GM12878 (cell line): ENCODE measurements around the gene TNFSF15. TPM values are rescaled to one million over a fixed set of nuclear protein-coding genes. Genes with fewer than 3 reads are reported as not detected.

Experiments
- ATAC-seq: fragments of 200-7000 bp; cut with Tn5 transposase; 3 replicates; pipeline ENCODE4 v1.9.1; 2020; ENCODE audit warnings: mild to moderate bottlenecking, moderate library complexity
- BruUV-seq: library from RNA; stranded (reverse); fragments of 400-500 nt; replicated peaks from 2 replicates; lab custom pipeline; 2021; lab: Mats Ljungman, UMichigan
- CTCF ChIA-PET: fragments of 300-600 bp; sonication (Branson Sonifier 250); formaldehyde crosslinking; extraction: SDS; loops from one replicate; lab custom pipeline; 2021; ENCODE audit warnings: inconsistent platforms; lab: Yijun Ruan, JAX
- POLR2A ChIA-PET: fragments of 350-600 bp; formaldehyde crosslinking; extraction: SDS; loops from one replicate; lab custom pipeline; 2021; ENCODE audit warnings: inconsistent platforms; lab: Charles Lee
- RAD21 ChIA-PET: fragments of 300-600 bp; sonication (Branson Sonifier 250); formaldehyde crosslinking; loops from one replicate; lab custom pipeline; 2023; ENCODE audit warnings: antibody characterized with exemption; ENCODE audit not compliant: unreplicated experiment; lab: Charles Lee
- SMC1A ChIA-PET: fragments of 300-600 bp; sonication (Branson Sonifier 250); formaldehyde crosslinking; loops from one replicate; lab custom pipeline; 2023; ENCODE audit not compliant: unreplicated experiment, uncharacterized antibody; lab: Charles Lee
- DNase-seq: peaks from one replicate; pipeline ENCODE4 v3.0.0-alpha.2; 2011; ENCODE audit warnings: low read depth, low spot score
- FAIRE-seq: peaks from 3 replicates; lab custom pipeline; 2011; peaks lifted over from hg19 to GRCh38; lab: Jason Lieb, UNC
- H2AFZ ChIP-seq: 2 replicates; pipeline ENCODE4 v1.6.0; 2011; ENCODE audit warnings: low read depth, low read length, control low read depth; ENCODE audit not compliant: control insufficient read depth
- H3K27ac ChIP-seq: 2 replicates; pipeline ENCODE4 v1.5.1; 2011; ENCODE audit warnings: control low read depth; ENCODE audit not compliant: control insufficient read depth, insufficient read depth
- H3K27me3 ChIP-seq, 2 experiments: replicated peaks in 1 of 2; 2 replicates each; pipeline versions ENCODE4 v1.6.0 to v1.6.1; 2011; ENCODE audit warnings: low read length in 1 of 2; ENCODE audit not compliant: control insufficient read depth in 2 of 2, insufficient read depth in 2 of 2
- H3K36me3 ChIP-seq, 2 experiments: 2 replicates each; pipeline ENCODE4 v1.5.1; 2011; ENCODE audit warnings: low read length in 1 of 2; ENCODE audit not compliant: control insufficient read depth in 2 of 2, insufficient read depth in 2 of 2
- H3K4me1 ChIP-seq: 2 replicates; pipeline ENCODE4 v1.6.1; 2011; ENCODE audit warnings: mild to moderate bottlenecking, low read length, moderate library complexity, mixed read lengths; ENCODE audit not compliant: control insufficient read depth, insufficient read depth
- H3K4me2 ChIP-seq: 2 replicates; pipeline ENCODE4 v1.6.0; 2011; ENCODE audit warnings: control low read depth; ENCODE audit not compliant: control insufficient read depth, insufficient read depth
- H3K4me3 ChIP-seq: fragments of 200-600 bp; sonication (generic); 2 replicates; pipeline ENCODE4 v1.5.1; 2016
- H3K79me2 ChIP-seq: 2 replicates; pipeline ENCODE4 v1.6.0; 2011; ENCODE audit warnings: low read length; ENCODE audit not compliant: control insufficient read depth, insufficient read depth
- H3K9ac ChIP-seq: 2 replicates; pipeline ENCODE4 v1.8.0; 2011; ENCODE audit warnings: low read length, control low read depth, mixed read lengths; ENCODE audit not compliant: control insufficient read depth, insufficient read depth
- H3K9me3 ChIP-seq: replicated peaks from 3 replicates; pipeline ENCODE4 v1.5.1; 2011; ENCODE audit warnings: mild to moderate bottlenecking, low read length; ENCODE audit not compliant: control insufficient read depth, insufficient read depth
- H4K20me1 ChIP-seq: 2 replicates; pipeline ENCODE4 v1.6.0; 2011; ENCODE audit not compliant: control insufficient read depth, insufficient read depth
- ATF7 ChIP-seq: fragments of 450-650 bp; IDR thresholded peaks from 2 replicates; pipeline ENCODE4 v1.6.1; 2016; ENCODE audit warnings: low read depth, mild to moderate bottlenecking
- ETV6 ChIP-seq, 2 experiments: fragments of 450-650 bp in 1 of 2; IDR thresholded peaks in 1 of 2; conservative IDR thresholded peaks in 1 of 2; 2 replicates each; pipeline ENCODE4 v1.6.1; 2014; ENCODE audit warnings: antibody characterized with exemption in 1 of 2, borderline replicate concordance in 1 of 2, low read depth in 1 of 2, mild to moderate bottlenecking in 1 of 2, moderate library complexity in 1 of 2
- FOXK2 ChIP-seq: fragments of 450-650 bp; IDR thresholded peaks from 2 replicates; pipeline ENCODE4 v1.6.1; 2017; ENCODE audit warnings: mild to moderate bottlenecking, moderate library complexity
- IKZF1 ChIP-seq: fragments of 450-650 bp; conservative IDR thresholded peaks from 2 replicates; pipeline ENCODE4 v1.6.1; 2017; ENCODE audit warnings: antibody characterized with exemption, mild to moderate bottlenecking
- KLF5 ChIP-seq: fragments of 450-650 bp; IDR thresholded peaks from 2 replicates; pipeline ENCODE4 v1.6.1; 2014; ENCODE audit warnings: mild to moderate bottlenecking; ENCODE audit not compliant: partially characterized antibody
- MXI1 ChIP-seq: fragments of 150-350 bp; IDR thresholded peaks from 2 replicates; pipeline ENCODE4 v1.6.1; 2011; ENCODE audit warnings: low read depth, mild to moderate bottlenecking, inconsistent platforms, low read length, improper control_type of control experiment
- RUNX3 ChIP-seq: IDR thresholded peaks from 2 replicates; pipeline ENCODE4 v1.6.1; 2012; ENCODE audit warnings: low read length, inconsistent platforms
- SMARCA5 ChIP-seq: fragments of 450-650 bp; IDR thresholded peaks from 2 replicates; pipeline ENCODE4 v1.6.1; 2017; ENCODE audit warnings: mild to moderate bottlenecking
- SREBF2 ChIP-seq: IDR thresholded peaks from 2 replicates; pipeline ENCODE4 v1.6.1; 2012; ENCODE audit warnings: mild to moderate bottlenecking, low read length
- TARDBP ChIP-seq: IDR thresholded peaks from 2 replicates; pipeline ENCODE4 v1.6.1; 2016; ENCODE audit warnings: borderline replicate concordance
- YBX1 ChIP-seq: fragments of 450-650 bp; IDR thresholded peaks from 2 replicates; pipeline ENCODE4 v1.6.1; 2016; ENCODE audit warnings: antibody characterized with exemption
- WGBS: methylation state at CpG from one replicate; pipeline ENCODE4 v1.1.6; 2016; ENCODE audit warnings: low lambda C conversion rate; ENCODE audit not compliant: insufficient replicate concordance, insufficient coverage; ENCODE audit errors: missing lambda C conversion rate; 5-methylcytosine and 5-hydroxymethylcytosine counted together
- in situ Hi-C: fragments of 300-500 bp; cut with MboI; formaldehyde crosslinking; loops from 9 replicates; pipeline ENCODE4 v1.14.3; 2018; ENCODE audit warnings: mixed read lengths
- intact Hi-C: fragments of 100-400 bp; cut with micrococcal nuclease; formaldehyde crosslinking; loops from one replicate; pipeline ENCODE4 v1.14.2; 2022; ENCODE audit not compliant: unreplicated experiment
- polyA plus RNA-seq, 11 experiments: library from polyadenylated mRNA; depleted of rRNA in 4 of 11; unstranded in 6 of 11; stranded (reverse) in 5 of 11; fragments of >200 nt; fragmentation: Nextera tagmentation in 4 of 11; fragmentation: Illumina TruSeq in 1 of 11; extraction: Ambion mirVana in 4 of 11; extraction: Trizol in 1 of 11; gene quantifications; 1 replicate in 1 of 11; 2 replicates in 10 of 11; pipeline versions ENCODE4 v1.2.1 to v1.2.3, GENCODE V29; 2011 to 2016; ENCODE audit warnings: inconsistent platforms in 2 of 11, missing spikeins in 2 of 11, low read depth in 1 of 11
- total RNA-seq, 4 experiments: library from RNA; depleted of rRNA in 3 of 4; stranded (reverse); fragments of >200 nt in 3 of 4; fragmentation: Illumina TruSeq in 1 of 4; extraction: Trizol in 1 of 4; gene quantifications; 2 replicates each; pipeline versions ENCODE4 v1.2.1 to v1.2.3, GENCODE V29; 2013 to 2021
- TF ChIP-seq, protein P1 (sequence below): fragments of 150-350 bp; IDR thresholded peaks from 2 replicates; pipeline ENCODE4 v1.6.1; 2014; ENCODE audit warnings: mild to moderate bottlenecking, low read depth, low read length
- TF ChIP-seq, protein P2 (sequence below), 3 experiments: IDR thresholded peaks in 2 of 3; conservative IDR thresholded peaks in 1 of 3; 2 replicates each; pipeline ENCODE4 v1.5.1; 2011; ENCODE audit warnings: low read depth in 3 of 3, low read length in 3 of 3, mild to moderate bottlenecking in 3 of 3, control low read depth in 2 of 3, moderate library complexity in 2 of 3, inconsistent platforms in 1 of 3, mixed read lengths in 1 of 3; ENCODE audit not compliant: control insufficient read depth in 2 of 3, insufficient read depth in 1 of 3; ENCODE audit errors: extremely low read depth in 1 of 3

Gene TNFSF15
- total and polyA plus RNA-seq, 10 of the 15 experiments (the other 5 are each of a cell fraction or from before 2014, with no cell fraction given) = 0.03 TPM; not detected in 9

DNA sequence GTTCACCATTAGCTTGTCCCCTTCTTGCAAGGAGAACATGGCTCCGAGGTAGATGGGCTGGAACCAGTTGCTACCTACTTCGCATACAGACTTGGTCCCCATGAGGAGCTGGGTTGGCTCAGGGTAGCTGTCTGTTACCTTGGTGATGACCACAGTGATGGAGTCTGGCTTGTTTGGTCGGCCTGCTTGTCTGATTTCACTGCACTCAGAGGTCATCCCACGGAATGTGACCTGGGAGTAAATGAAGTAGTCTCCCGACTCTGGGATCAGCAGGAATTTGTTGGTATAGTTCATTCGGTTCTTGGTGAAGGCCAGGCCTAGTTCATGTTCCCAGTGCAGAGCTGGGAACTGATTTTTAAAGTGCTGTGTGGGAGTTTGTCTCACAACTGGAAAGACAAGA is 15.3 kb downstream of the TNFSF15 start:
- Histone ChIP-seq H3K9ac (no peak overlapping the region), H3K4me1 (no peaks in the 10 kb centered on the region), H3K36me3 (no peaks in the 10 kb centered on the region), H2AFZ (no peak overlapping the region), H3K27ac (no peak overlapping the region), H3K79me2 (no peaks in the 10 kb centered on the region), H3K27me3 (peaks cover 0 to 1% of the 10 kb centered on the region in 2 experiments; a peak in 2 of 4 replicates), H4K20me1 (no peaks in the 10 kb centered on the region), H3K4me3 (no peak overlapping the region), H3K4me2 (no peak overlapping the region), H3K9me3 (no peaks in the 10 kb centered on the region)
- CTCF ChIA-PET = no interaction called here
- RAD21 ChIA-PET = no interaction called here
- POLR2A ChIA-PET = no interaction called here
- no TSS peak for BruUV-seq
- no peak for DNase-seq
- TF ChIP-seq IKZF1 = no peak
- no peak for TF ChIP-seq YBX1
- no peak for TF ChIP-seq FOXK2
- TF ChIP-seq SMARCA5 = no peak
- no peak for TF ChIP-seq RUNX3
- no peak for TF ChIP-seq SREBF2
- no peak for TF ChIP-seq MXI1
- no peak for TF ChIP-seq ETV6 (conservative IDR thresholded peaks at IDR 0.05 in 1 of 2, IDR thresholded peaks at IDR 0.05 in 1 of 2; ENCODE audit: borderline replicate concordance in 1 of 2, low read depth in 1 of 2)
- no peak for TF ChIP-seq ATF7
- no peak for TF ChIP-seq TARDBP
- ATAC-seq = no peak
- SMC1A ChIA-PET = no interaction called here
- in situ Hi-C loops (no loop called here), intact Hi-C loops (no loop called here)
- WGBS = 7% methylated on average over 6 of the region's 6 CpGs
- no peak for FAIRE-seq

DNA sequence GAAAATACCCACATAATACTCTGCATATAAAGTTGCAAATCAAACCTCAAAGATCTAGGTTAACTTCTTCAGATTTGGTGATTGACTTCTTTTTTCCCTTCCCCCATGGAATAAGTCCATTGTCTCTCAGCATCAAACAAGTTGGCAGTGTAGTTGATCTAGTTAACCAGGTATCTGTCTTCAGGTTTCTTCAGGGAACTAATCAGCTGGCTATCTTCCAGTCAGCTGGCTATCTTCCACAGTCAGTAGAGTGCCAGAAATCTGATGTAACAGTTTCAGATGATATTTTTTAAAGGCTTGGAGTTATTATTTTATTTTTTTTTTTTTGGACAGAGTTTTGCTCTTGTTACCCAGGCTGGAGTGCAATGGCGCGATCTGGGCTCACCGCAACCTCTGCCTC is 16.8 kb downstream of the TNFSF15 start:
- no peaks in the 10 kb centered on the region for H3K4me1 ChIP-seq
- no peak overlapping the region for H2AFZ ChIP-seq
- TF ChIP-seq KLF5 = no peak
- TF ChIP-seq, protein P1, sequence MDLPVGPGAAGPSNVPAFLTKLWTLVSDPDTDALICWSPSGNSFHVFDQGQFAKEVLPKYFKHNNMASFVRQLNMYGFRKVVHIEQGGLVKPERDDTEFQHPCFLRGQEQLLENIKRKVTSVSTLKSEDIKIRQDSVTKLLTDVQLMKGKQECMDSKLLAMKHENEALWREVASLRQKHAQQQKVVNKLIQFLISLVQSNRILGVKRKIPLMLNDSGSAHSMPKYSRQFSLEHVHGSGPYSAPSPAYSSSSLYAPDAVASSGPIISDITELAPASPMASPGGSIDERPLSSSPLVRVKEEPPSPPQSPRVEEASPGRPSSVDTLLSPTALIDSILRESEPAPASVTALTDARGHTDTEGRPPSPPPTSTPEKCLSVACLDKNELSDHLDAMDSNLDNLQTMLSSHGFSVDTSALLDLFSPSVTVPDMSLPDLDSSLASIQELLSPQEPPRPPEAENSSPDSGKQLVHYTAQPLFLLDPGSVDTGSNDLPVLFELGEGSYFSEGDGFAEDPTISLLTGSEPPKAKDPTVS = no peak
- TF ChIP-seq, protein P2, sequence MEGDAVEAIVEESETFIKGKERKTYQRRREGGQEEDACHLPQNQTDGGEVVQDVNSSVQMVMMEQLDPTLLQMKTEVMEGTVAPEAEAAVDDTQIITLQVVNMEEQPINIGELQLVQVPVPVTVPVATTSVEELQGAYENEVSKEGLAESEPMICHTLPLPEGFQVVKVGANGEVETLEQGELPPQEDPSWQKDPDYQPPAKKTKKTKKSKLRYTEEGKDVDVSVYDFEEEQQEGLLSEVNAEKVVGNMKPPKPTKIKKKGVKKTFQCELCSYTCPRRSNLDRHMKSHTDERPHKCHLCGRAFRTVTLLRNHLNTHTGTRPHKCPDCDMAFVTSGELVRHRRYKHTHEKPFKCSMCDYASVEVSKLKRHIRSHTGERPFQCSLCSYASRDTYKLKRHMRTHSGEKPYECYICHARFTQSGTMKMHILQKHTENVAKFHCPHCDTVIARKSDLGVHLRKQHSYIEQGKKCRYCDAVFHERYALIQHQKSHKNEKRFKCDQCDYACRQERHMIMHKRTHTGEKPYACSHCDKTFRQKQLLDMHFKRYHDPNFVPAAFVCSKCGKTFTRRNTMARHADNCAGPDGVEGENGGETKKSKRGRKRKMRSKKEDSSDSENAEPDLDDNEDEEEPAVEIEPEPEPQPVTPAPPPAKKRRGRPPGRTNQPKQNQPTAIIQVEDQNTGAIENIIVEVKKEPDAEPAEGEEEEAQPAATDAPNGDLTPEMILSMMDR (IDR thresholded peaks at IDR 0.05 in 2 of 3, conservative IDR thresholded peaks at IDR 0.05 in 1 of 3; ENCODE audit: control insufficient read depth in 2 of 3, extremely low read depth in 1 of 3, insufficient read depth in 1 of 3, low read depth in 3 of 3, low read length in 3 of 3) = no peak
- RAD21 ChIA-PET = no interaction called here
- no peaks in the 10 kb centered on the region for H4K20me1 ChIP-seq
- no peak overlapping the region for H3K4me3 ChIP-seq
- POLR2A ChIA-PET = no interaction called here
- no peak overlapping the region for H3K27ac ChIP-seq
- FAIRE-seq (no peak), DNase-seq (no peak), ATAC-seq (no peak)
- in situ Hi-C loops = no loop called here
- CTCF ChIA-PET = no interaction called here
- SMC1A ChIA-PET = interaction anchor here (1.3 kb wide), 1 partner anchor 51 kb away, joined by 3 read pairs; no protein-coding TSS in a partner anchor
- H3K27me3 ChIP-seq = peaks cover 0 to 1% of the 10 kb centered on the region in 2 experiments; a peak in 2 of 4 replicates
- no peak overlapping the region for H3K4me2 ChIP-seq
- no peaks in the 10 kb centered on the region for H3K9me3 ChIP-seq
- H3K9ac ChIP-seq = no peak overlapping the region
- no peaks in the 10 kb centered on the region for H3K79me2 ChIP-seq
- BruUV-seq = no TSS peak
- H3K36me3 ChIP-seq = no peaks in the 10 kb centered on the region
- intact Hi-C loops = no loop called here
- 89% methylated on average over 3 of the region's 3 CpGs for WGBS
